Raji (cell line): ENCODE data around the gene CCDC152.

ENCODE experiments used
- POLR2A ChIP-seq: IDR thresholded peaks from 2 replicates; pipeline ENCODE4 v1.6.1; 2011; ENCODE audit warnings: low read depth, low read length, control low read depth; ENCODE audit not compliant: insufficient read depth

Gene CCDC152

GRCh38 chr5:42828671-42829070, 72.1 kb downstream of the CCDC152 start:
- no peak for TF ChIP-seq POLR2A

- TF ChIP-seq POLR2A, result no peak
These were observed 74.3 kb downstream of the CCDC152 start for GRCh38 chr5:42830924-42831323.

- no peak for TF ChIP-seq POLR2A
These were observed 75.4 kb downstream of the CCDC152 start for GRCh38 chr5:42832060-42832459.

- no peak for TF ChIP-seq POLR2A
These were observed 79.6 kb downstream of the CCDC152 start for GRCh38 chr5:42836070-42836769.

- TF ChIP-seq POLR2A, result no peak
These were observed 81.0 kb downstream of the CCDC152 start for GRCh38 chr5:42837601-42838000.

- no peak for TF ChIP-seq POLR2A
These were observed 82.6 kb downstream of the CCDC152 start for GRCh38 chr5:42839196-42839595.

GRCh38 chr5:42840269-42840668, 83.7 kb downstream of the CCDC152 start:
- TF ChIP-seq POLR2A, result no peak

- no peak for TF ChIP-seq POLR2A
These were observed 84.4 kb downstream of the CCDC152 start for GRCh38 chr5:42840842-42841567.

- no peak for TF ChIP-seq POLR2A
These were observed 86.5 kb downstream of the CCDC152 start for GRCh38 chr5:42842921-42843641.

- no peak for TF ChIP-seq POLR2A
These were observed 87.2 kb downstream of the CCDC152 start for GRCh38 chr5:42843675-42844292.

- no peak for TF ChIP-seq POLR2A
These were observed 91.9 kb downstream of the CCDC152 start for GRCh38 chr5:42848545-42848944.

- TF ChIP-seq POLR2A, result no peak
These were observed 94.9 kb downstream of the CCDC152 start for GRCh38 chr5:42851481-42851880.
